Stimulated activated CD4-positive, alpha-beta T cell treated with anti-CD3 and anti-CD28 coated beads, Interleukin-4, amount 100 ng/mL, for 1 hour (primary cell): ENCODE results near the gene TRAF3IP1.
"Not testable (repeated sequence)": the region's sequence is repeated elsewhere in the genome, so short reads cannot be mapped to it uniquely, and the experiment has no call there.

ENCODE experiments used
- DNase-seq: peaks from one replicate; pipeline ENCODE4 v3.0.0-alpha.2; 2020

Gene TRAF3IP1

GRCh38 chr2:238344035-238344434, 23.7 kb downstream of the TRAF3IP1 start:
- no peak for DNase-seq

GRCh38 chr2:238344517-238344916, 24.2 kb downstream of the TRAF3IP1 start:
- no peak for DNase-seq

DNA sequence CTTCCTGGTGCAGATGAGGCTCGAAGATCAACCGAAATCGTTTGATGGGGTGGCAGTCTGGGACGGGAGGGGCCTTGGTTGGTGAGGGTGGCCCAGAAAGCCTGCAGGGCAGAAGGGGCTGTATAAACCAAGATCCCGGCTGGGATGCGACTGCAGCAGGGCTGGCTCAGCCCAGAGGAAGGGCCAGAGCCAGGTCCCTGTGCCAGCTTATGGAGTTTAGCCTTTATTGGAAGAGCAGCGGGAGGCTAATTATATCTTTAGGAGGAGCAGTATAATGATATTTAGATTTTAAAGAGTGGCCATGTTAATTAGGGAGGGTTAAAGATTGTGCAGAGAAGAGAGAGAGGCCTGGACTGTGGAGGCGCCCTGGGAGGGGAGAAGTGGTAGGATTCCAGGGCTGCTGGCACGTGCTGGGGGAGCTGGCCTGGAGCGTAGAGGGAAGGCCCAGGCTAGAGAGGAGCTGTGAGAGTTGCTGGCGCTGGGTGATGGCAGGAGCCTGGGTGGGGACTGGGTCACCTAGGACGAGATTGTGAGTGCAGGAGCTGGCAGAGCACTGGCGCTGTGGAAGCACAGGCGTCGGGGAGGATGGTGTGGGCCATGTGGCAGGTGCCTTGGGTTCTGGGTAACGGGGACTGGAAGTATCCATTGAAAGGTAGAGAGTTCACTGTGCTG, 25.1 kb downstream of the TRAF3IP1 start:
- no peak for DNase-seq

DNA sequence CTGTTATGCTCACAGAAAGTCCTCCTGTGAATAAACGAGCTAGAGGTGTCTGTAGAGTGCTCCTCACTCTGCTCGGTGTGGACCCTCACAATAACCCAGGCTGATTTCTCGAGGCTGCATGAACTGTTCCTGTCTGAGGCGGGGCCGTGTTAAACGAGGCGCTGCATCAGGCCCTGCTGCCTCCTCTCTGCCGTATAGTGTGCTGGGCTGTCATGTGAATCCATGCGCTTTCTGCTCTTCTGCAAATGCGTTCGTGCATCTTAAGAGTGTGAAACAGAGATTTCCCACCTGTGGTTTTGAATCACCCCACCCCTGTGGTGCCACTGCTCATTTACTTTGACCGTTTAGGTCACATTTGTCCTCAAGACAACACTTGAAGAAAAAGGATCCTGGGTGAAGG, 26.2 kb downstream of the TRAF3IP1 start:
- DNase-seq: no peak

GRCh38 chr2:238350150-238350897, 30.0 kb downstream of the TRAF3IP1 start:
- DNase-seq: no peak

DNA sequence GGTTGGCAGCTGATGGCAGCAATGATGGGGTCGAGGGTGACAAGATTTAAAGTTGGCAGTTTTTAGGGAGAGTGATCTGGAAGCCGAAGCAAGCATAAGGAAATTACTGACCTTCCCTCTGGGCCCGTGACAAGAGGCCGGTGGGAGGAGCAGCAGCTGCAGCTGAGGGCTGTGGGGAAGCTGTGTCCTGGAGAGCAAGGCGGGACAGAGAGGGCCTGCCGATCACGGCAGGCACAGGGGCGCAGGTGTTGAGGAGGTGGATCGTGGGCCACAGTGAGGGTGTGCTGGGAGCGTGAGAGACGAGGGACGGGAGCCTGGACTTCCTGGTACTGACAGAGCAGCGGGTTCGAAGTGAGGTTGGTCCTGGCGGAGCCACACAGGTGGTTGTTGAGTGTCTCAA, 31.0 kb downstream of the TRAF3IP1 start:
- no peak for DNase-seq

GRCh38 chr2:238352361-238352760, 32.0 kb downstream of the TRAF3IP1 start:
- no peak for DNase-seq

GRCh38 chr2:238358769-238359168, 38.5 kb downstream of the TRAF3IP1 start:
- no peak for DNase-seq

GRCh38 chr2:238359403-238359802, 39.1 kb downstream of the TRAF3IP1 start:
- no peak for DNase-seq

DNA sequence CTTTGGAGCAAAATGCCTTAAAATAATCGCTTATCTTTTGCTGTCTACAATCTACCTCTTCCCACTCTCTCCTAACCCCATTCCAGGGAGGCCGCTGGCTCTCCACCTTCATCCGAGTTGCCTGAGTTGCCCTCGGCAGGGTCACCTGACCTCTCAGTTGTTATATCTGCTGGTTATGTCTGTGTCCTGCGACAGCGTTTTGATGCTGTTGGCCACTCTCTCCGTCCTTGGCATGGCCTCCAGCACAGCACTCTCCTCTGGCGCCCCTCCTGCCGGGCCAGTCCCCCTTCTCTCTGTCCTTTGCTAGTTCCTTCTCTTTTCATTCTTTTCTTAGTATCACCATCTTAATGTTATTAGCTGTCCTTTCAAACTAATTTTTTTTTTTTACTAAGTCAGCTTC, 41.6 kb downstream of the TRAF3IP1 start:
- DNase-seq: no peak

GRCh38 chr2:238362626-238363025, 42.3 kb downstream of the TRAF3IP1 start:
- DNase-seq: no peak

DNA sequence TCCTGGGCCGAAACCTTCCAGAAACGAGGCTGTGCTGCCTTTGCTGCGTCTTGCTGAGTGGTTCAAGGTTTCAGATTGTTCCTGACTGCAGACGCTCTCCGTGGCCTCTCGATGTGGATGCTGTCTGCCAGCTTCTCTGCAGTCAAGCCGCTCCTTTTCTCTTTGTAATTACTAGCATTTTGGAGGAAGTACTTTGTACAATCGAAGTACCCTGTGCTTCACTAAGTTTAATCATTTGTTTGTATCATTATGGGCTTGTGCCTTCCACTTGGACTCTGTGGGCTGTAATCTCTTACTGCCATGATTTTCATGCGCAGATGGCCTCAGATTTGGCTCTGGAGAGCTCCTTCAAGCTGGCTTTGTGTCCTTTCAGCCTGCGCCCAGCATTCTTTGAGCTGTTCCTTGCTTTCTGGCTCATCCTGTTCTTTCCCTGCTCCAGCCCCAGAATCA, 49.3 kb downstream of the TRAF3IP1 start:
- DNase-seq: no peak

GRCh38 chr2:238370094-238370822, 49.9 kb downstream of the TRAF3IP1 start:
- DNase-seq: no peak

- DNase-seq: peak; percentile 51
Observed at GRCh38 chr2:238370823-238371372, 50.6 kb downstream of the TRAF3IP1 start.

DNA sequence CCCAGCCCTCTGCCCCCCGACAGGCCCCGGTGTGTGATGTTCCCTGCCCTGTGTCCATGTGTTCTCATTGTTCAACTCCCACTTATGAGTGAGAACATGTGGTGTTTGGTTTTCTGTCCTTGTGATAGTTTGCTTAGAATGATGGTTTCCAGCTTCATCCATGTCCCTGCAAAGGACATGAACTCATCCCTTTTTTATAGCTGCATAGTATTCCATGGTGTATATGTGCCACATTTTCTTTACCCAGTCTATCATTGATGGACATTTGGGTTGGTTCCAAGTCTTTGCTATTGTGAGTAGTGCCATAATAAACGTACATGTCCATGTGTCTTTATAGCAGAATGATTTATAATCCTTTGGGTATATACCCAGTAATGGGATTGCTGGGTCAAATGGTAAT, 52.0 kb downstream of the TRAF3IP1 start:
- DNase-seq: not testable (repeated sequence)

- DNase-seq: no peak
Observed at GRCh38 chr2:238376884-238377391, 56.6 kb downstream of the TRAF3IP1 start.

GRCh38 chr2:238378230-238379095, 58.1 kb downstream of the TRAF3IP1 start:
- DNase-seq: no peak

- DNase-seq: no peak
Observed at GRCh38 chr2:238379096-238379810, 58.9 kb downstream of the TRAF3IP1 start.

DNA sequence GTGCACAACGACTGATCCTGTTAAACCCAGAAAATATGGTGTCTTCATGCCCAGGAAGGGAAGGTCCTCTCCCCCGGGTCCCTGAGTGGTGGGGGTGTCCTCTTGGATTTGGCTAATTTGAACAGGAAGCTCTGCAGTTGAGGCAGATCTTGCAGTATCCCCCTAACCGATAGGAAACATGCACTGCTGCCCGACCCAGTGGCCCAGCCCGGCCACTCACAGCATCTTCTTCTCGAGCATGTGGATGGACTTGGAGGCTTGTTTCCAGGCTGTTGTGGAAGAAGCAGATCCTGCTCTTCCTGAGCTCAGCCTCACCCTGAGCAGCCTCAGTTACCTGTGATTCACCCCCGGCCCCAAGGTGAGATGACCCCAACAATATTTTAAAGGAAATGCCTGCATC, 60.0 kb downstream of the TRAF3IP1 start:
- no peak for DNase-seq

GRCh38 chr2:238380785-238381184, 60.5 kb downstream of the TRAF3IP1 start:
- DNase-seq: no peak

GRCh38 chr2:238381341-238382115, 61.2 kb downstream of the TRAF3IP1 start:
- no peak for DNase-seq
